GM19463 (cell line): ENCODE results near the gene PNPLA3.

Experiments
- ATAC-seq: cut with Tn5 transposase; IDR thresholded peaks from one replicate; pipeline ENCODE4 v1.9.1; 2021; ENCODE audit warnings: mild to moderate bottlenecking, moderate library complexity; ENCODE audit not compliant: unreplicated experiment

PNPLA3 gene

GRCh38 chr22:43923631-43924464, at the start of gene PNPLA3:
TSS of gene PNPLA3 (plus strand) at chr22:43923805. CDS start at chr22:43923912, 107 bp downstream.
- no peak for ATAC-seq

DNA sequence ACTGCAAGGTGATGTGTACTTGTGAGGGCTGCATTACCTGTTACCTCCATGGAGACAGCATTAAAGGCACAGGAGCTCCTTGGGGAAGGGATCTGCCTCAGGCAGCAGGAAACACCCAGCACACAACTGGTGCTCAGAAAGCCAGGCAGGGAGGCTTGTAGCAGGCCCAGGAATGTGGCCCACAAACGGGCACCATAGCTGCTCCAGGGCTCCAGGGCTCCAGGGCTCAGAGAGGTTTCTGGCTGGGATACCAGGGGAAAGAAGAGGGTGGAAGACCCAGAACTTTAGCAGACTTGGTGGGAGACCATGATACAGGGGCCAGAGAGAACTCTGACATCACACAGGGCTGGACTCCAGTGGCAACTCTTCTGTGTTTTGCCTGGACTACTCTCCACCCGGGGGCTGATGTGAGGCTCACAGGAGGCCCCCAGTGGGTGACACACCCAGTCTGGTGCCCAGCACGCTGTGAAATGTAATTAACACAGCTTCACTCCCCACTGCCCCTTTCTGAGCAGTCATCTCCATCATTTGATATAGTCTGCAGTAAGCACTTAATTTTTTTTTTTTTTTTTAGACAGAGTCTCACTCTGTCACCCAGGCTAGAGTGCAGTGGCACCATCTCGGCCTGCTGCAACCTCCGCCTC, 46.6 kb upstream of the PNPLA3 start:
- no peak for ATAC-seq

DNA sequence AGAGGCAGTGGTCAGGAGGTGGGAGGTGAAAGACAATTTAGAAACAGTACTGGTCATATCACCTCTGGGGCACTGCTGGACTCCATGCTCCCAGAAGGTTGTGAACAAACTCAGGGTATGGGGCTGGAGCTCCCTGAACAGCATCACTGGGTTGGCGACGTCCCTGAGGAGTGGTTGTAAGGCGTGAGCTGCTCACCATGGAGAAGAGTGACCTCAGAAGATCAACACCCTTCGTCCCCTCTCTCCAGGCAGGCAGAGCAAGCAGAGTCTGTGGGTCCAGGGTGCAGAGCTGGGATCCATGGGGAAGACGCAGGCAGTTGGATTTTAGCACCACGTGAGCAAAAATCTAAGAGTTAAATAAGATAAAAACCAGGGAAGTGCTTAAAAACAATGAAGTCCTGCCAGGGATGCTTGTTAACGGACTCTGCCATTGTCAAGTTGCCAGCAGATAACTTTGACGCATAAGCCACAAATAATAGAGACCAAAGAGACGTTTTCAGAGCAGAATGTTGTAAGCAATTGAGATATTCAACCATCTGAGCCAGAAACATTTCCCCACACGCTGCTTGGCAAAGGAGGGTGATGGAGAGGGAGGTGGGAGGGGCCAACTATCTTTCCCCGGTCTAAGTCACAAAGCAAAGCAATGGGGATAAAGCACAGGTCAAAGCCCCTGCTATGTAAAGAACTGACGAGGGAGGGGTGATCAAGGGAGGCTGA, 45.4 kb upstream of the PNPLA3 start:
- no peak for ATAC-seq

DNA sequence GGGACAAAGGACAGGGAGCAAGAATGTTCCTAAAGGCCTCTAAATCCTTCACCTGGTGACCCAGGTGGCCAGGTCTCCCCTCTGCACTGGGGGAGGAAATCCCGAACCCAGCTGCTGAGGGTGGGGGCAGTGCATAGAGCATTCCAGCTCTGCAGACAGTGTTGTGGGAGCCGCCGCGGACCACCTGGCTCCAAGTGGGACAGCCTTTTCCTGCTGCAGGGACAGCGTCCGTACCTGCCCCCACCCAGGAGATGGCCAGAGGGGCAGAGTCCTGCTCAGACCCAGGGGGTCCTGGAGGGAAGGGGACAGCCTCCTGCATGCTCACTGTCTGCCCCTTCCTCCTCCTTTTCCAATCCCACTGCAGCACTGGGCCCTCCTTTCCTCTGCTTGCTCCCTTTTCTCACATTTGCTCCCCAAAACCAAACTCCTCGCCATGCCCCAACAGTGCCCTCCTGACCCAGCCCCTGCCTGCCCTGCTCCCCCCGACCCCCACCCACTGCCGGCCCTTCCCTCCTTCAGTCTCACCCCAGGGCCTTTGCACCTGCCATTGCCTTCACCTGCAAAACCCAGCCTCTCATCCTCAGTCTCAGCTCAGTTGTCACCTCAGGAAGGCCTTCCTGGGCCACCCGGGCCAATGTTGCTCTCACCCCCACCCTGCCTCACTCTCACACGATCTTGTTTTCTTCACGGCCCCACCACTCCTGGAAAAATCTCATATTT, 44.6 kb upstream of the PNPLA3 start:
- no peak for ATAC-seq

- no peak for ATAC-seq
Measured at GRCh38 chr22:43879901-43880540, 43.6 kb upstream of the PNPLA3 start.

- no peak for ATAC-seq
Measured at GRCh38 chr22:43880541-43880991, 43.0 kb upstream of the PNPLA3 start.

DNA sequence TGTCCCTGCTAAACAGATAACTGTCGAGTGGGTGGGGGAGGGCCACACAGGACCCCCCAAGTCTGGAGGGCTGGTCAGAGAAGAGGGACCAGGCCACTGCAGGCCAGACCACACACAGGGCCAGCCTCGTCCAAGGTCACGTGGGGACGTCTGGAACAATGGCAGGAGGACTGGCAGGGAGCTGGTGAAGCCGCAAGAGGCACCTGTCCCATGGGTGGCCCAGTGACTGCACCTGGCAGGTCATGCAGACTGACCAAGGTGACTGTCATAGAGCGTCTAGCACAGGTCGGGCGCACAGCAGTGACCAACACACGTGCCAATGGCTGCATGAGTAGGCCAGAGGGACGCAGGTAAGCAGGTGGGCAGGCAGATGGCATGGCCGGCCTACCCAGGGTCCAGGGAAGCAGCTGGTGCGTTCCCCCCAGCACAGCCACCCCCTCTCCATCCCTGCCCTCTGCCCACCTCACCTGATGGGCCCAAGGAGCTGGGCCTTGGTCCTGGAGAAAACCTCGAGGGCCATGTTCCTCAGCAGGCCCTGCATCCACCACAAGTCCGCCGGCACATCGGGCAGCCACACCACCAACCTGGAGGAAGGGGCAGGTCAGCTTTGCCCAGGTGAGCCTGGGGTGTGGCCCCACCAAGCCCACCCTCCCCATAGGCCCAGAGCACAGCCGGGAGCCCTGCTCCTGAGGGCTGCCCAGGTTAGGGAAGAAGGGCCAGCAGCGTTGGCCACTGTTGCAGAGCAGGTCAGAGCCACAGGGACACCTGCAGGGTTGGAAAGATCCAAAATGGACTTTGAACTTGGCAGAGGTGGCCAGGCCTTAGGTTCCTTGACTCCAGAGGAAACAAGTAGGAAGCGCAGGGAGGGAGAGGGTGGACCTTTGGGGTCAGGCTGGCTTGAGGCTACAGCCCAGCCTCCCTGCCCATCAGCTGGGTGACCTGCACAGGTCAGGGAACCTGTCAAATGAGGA, 42.2 kb upstream of the PNPLA3 start:
- no peak for ATAC-seq

- no peak for ATAC-seq
Measured at GRCh38 chr22:43882122-43882767, 41.4 kb upstream of the PNPLA3 start.

GRCh38 chr22:43883012-43883661, 40.5 kb upstream of the PNPLA3 start:
- no peak for ATAC-seq

- no peak for ATAC-seq
Measured at GRCh38 chr22:43883719-43884415, 39.7 kb upstream of the PNPLA3 start.

- ATAC-seq = peak; percentile 68
Measured at GRCh38 chr22:43884600-43885318, 38.8 kb upstream of the PNPLA3 start.

DNA sequence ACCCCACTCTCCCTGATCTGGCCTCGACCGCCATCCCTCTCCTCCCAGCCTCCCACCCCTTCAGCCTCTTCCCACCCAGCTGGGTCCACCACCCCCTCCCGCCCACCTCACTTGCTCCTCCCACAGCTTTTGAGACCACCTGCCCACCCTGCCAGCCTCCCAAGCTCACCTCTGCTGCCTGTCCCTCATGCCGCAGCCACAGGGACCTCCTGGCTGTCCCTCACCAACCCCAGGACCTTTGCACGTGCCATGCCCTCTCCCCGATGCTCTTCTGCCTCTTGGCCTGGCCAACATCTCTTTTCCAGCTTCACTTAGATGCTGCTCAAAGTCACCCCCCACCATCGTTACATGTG, 38.3 kb upstream of the PNPLA3 start:
- ATAC-seq = no peak

- no peak for ATAC-seq
Measured at GRCh38 chr22:43885786-43886185, 37.8 kb upstream of the PNPLA3 start.

DNA sequence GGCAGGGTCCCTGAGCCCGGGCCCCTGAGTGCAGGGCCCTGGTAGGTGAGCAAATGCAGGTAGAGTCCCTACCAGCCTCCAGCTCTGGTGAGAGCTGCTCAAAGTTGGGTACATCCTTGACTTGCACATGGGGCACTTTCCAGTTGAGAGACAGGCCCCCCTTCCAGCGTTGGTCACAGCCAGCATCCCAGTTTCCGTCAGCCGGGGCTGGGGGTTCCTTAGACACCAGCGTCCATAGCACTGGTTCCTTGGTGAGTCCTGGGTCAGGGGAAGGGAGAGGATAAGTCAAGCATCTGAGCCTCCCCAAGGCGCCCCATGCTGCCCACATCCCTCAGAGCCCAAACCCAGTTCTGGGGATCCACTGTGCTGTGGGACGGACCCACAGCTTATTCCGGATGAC, 37.4 kb upstream of the PNPLA3 start:
- ATAC-seq = no peak

GRCh38 chr22:43887391-43887790, 36.2 kb upstream of the PNPLA3 start:
- ATAC-seq = no peak

- ATAC-seq = no peak
Measured at GRCh38 chr22:43888740-43889139, 34.9 kb upstream of the PNPLA3 start.

DNA sequence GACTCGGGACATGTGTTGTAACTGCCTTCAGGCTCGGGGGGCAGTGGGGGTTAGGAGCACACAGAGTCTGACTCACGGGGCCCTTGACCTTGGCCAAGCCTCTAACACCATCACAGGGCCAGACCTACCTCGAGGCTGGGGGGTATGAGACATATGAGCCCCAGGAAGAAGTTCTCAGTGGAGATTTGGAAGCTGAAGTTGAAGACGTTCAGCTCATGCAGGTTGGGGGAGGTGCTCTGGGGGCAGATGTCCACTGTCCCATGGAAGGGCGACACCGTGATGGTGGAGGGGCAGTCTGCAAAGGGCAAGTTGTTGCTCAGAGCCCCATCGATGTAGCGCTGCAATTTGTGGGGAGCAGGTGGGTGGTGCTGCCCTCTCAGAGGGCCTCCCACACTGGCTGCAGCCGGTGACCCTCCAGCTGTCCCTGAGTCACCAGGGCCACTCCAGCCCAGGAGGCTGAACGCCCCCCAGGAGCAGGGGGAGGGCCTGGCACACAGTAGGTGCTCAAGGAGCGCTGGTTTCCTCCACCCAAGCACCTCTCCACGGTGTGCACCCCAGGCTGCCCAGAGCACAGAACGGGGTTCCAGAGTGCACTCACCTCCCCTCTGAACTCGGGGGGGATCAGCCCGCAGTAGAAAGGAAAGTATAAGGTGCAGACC, 34.3 kb upstream of the PNPLA3 start:
- no peak for ATAC-seq
